HG03432 (cell line): Measurements from ENCODE around the gene WDR5.

Experiments
- ATAC-seq: cut with Tn5 transposase; IDR thresholded peaks from one replicate; pipeline ENCODE4 v1.9.1; 2021; ENCODE audit warnings: mild to moderate bottlenecking, moderate library complexity; ENCODE audit not compliant: unreplicated experiment

WDR5 gene

GRCh38 chr9:134205672-134206310 is 69.9 kb downstream of the WDR5 start:
- ATAC-seq: no peak

GRCh38 chr9:134206311-134207300 is 70.7 kb downstream of the WDR5 start:
- ATAC-seq: no peak

GRCh38 chr9:134208310-134208841 is 72.5 kb downstream of the WDR5 start:
- no peak for ATAC-seq

- ATAC-seq: no peak
Observed at GRCh38 chr9:134208981-134209725, 73.3 kb downstream of the WDR5 start.
